ENCODE results near the gene MEX3C.

Gene MEX3C

GRCh38 chr18:51188024-51188701, 9.3 kb downstream of the MEX3C start:
- no peaks in the 10 kb centered on the region for H3K9me3 ChIP-seq (ENCODE audit: severe bottlenecking)
- peaks cover 15% of the 10 kb centered on the region for H3K4me1 ChIP-seq (ENCODE audit: insufficient read depth, poor library complexity, severe bottlenecking)
- H3K36me3 ChIP-seq (ENCODE audit: low read depth), result peaks cover 47% of the 10 kb centered on the region

GRCh38 chr18:51185075-51185474, 12.4 kb downstream of the MEX3C start:
- H3K36me3 ChIP-seq (ENCODE audit: low read depth), result peaks cover 29% of the 10 kb centered on the region
- H3K9me3 ChIP-seq (ENCODE audit: severe bottlenecking), result no peaks in the 10 kb centered on the region
- no peak overlapping the region for H3K27ac ChIP-seq (ENCODE audit: poor library complexity, severe bottlenecking)
- no peak for ATAC-seq (ENCODE audit: low read depth)
- H3K4me1 ChIP-seq (ENCODE audit: insufficient read depth, poor library complexity, severe bottlenecking), result no peaks in the 10 kb centered on the region
- no peak overlapping the region for H3K4me3 ChIP-seq (ENCODE audit: severe bottlenecking)
- H3K27me3 ChIP-seq (ENCODE audit: insufficient read depth, poor library complexity, severe bottlenecking), result no peaks in the 10 kb centered on the region
- no peak for TF ChIP-seq CTCF (IDR thresholded peaks at IDR 0.05; ENCODE audit: poor library complexity, severe bottlenecking)
- DNase-seq (ENCODE audit: low spot score), result no peak

More at GRCh38 chr18:51188024-51188701, 9.3 kb downstream of the MEX3C start:
- ATAC-seq (ENCODE audit: low read depth) (no peak), DNase-seq (ENCODE audit: low spot score) (no peak)
- TF ChIP-seq CTCF (IDR thresholded peaks at IDR 0.05; ENCODE audit: poor library complexity, severe bottlenecking), result no peak
- no peaks in the 10 kb centered on the region for H3K27me3 ChIP-seq (ENCODE audit: insufficient read depth, poor library complexity, severe bottlenecking)
- H3K27ac ChIP-seq (ENCODE audit: poor library complexity, severe bottlenecking), result no peak overlapping the region
- no peak overlapping the region for H3K4me3 ChIP-seq (ENCODE audit: severe bottlenecking)

- peaks cover 23% of the 10 kb centered on the region for H3K36me3 ChIP-seq (ENCODE audit: low read depth)
- ATAC-seq (ENCODE audit: low read depth), result no peak
- no peak for DNase-seq (ENCODE audit: low spot score)
- TF ChIP-seq CTCF (IDR thresholded peaks at IDR 0.05; ENCODE audit: poor library complexity, severe bottlenecking), result no peak
- H3K4me3 ChIP-seq (ENCODE audit: severe bottlenecking), result no peak overlapping the region
- no peaks in the 10 kb centered on the region for H3K9me3 ChIP-seq (ENCODE audit: severe bottlenecking)
- H3K27me3 ChIP-seq (ENCODE audit: insufficient read depth, poor library complexity, severe bottlenecking), result no peaks in the 10 kb centered on the region
- no peak overlapping the region for H3K27ac ChIP-seq (ENCODE audit: poor library complexity, severe bottlenecking)
- no peaks in the 10 kb centered on the region for H3K4me1 ChIP-seq (ENCODE audit: insufficient read depth, poor library complexity, severe bottlenecking)
Observed at GRCh38 chr18:51184091-51184457, 13.4 kb downstream of the MEX3C start.

- Histone ChIP-seq H3K4me1 (ENCODE audit: insufficient read depth, poor library complexity, severe bottlenecking) (no peaks in the 10 kb centered on the region), H3K4me3 (ENCODE audit: severe bottlenecking) (no peak overlapping the region), H3K9me3 (ENCODE audit: severe bottlenecking) (no peaks in the 10 kb centered on the region), H3K27ac (ENCODE audit: poor library complexity, severe bottlenecking) (no peak overlapping the region), H3K27me3 (ENCODE audit: insufficient read depth, poor library complexity, severe bottlenecking) (no peaks in the 10 kb centered on the region), H3K36me3 (ENCODE audit: low read depth) (peaks cover 20% of the 10 kb centered on the region)
- no peak for TF ChIP-seq CTCF (IDR thresholded peaks at IDR 0.05; ENCODE audit: poor library complexity, severe bottlenecking)
- no peak for DNase-seq (ENCODE audit: low spot score)
- ATAC-seq (ENCODE audit: low read depth), result no peak
Observed at GRCh38 chr18:51183372-51184090, 13.9 kb downstream of the MEX3C start.

GRCh38 chr18:51182824-51183223, 14.7 kb downstream of the MEX3C start:
- Histone ChIP-seq H3K4me3 (ENCODE audit: severe bottlenecking) (no peak overlapping the region), H3K4me1 (ENCODE audit: insufficient read depth, poor library complexity, severe bottlenecking) (no peaks in the 10 kb centered on the region), H3K27me3 (ENCODE audit: insufficient read depth, poor library complexity, severe bottlenecking) (no peaks in the 10 kb centered on the region), H3K27ac (ENCODE audit: poor library complexity, severe bottlenecking) (no peak overlapping the region), H3K9me3 (ENCODE audit: severe bottlenecking) (no peaks in the 10 kb centered on the region), H3K36me3 (ENCODE audit: low read depth) (peaks cover 18% of the 10 kb centered on the region)
- ATAC-seq (ENCODE audit: low read depth) (no peak), DNase-seq (ENCODE audit: low spot score) (no peak)
- no peak for TF ChIP-seq CTCF (IDR thresholded peaks at IDR 0.05; ENCODE audit: poor library complexity, severe bottlenecking)
